Stimulated activated CD8-positive, alpha-beta memory T cell treated with anti-CD3 and anti-CD28 coated beads, Interleukin-2, amount 100 ng/mL, for 48 hours (primary cell): ENCODE data around the gene TCEANC.

ENCODE experiments used
- DNase-seq, 2 donors: peaks; one replicate each; pipeline ENCODE4 v3.0.0-alpha.2; 2020; ENCODE audit warnings: low read depth in 2 of 2

The TCEANC gene

GRCh38 chrX:13691841-13692371, 39.0 kb downstream of the TCEANC start:
- no peak for DNase-seq

- no peak for DNase-seq
Measured at GRCh38 chrX:13692771-13693231, 39.9 kb downstream of the TCEANC start.

GRCh38 chrX:13693341-13693961, 40.5 kb downstream of the TCEANC start:
- no peak for DNase-seq

- DNase-seq, result no peak
Measured at GRCh38 chrX:13694359-13694758, 41.4 kb downstream of the TCEANC start.

- no peak for DNase-seq
Measured at GRCh38 chrX:13694983-13695382, 42.0 kb downstream of the TCEANC start.

GRCh38 chrX:13695601-13696115, 42.7 kb downstream of the TCEANC start:
- DNase-seq, result no peak

- no peak for DNase-seq
Measured at GRCh38 chrX:13697455-13697854, 44.5 kb downstream of the TCEANC start.

GRCh38 chrX:13697976-13698375, 45.0 kb downstream of the TCEANC start:
- no peak for DNase-seq

GRCh38 chrX:13698432-13698831, 45.5 kb downstream of the TCEANC start:
- no peak for DNase-seq

- no peak for DNase-seq
Measured at GRCh38 chrX:13699183-13699826, 46.4 kb downstream of the TCEANC start.

- no peak for DNase-seq
Measured at GRCh38 chrX:13700380-13700779, 47.4 kb downstream of the TCEANC start.

- DNase-seq, result no peak
Measured at GRCh38 chrX:13702111-13702789, 49.3 kb downstream of the TCEANC start.

- DNase-seq, result no peak
Measured at GRCh38 chrX:13703135-13703534, 50.2 kb downstream of the TCEANC start.

- DNase-seq, result no peak
Measured at GRCh38 chrX:13703589-13703988, 50.6 kb downstream of the TCEANC start.

- DNase-seq, result no peak
Measured at GRCh38 chrX:13711141-13711540, 58.2 kb downstream of the TCEANC start.
